ENCODE results near the gene TCF19. TPM values are rescaled to one million over a fixed set of nuclear protein-coding genes. Genes with fewer than 3 reads are reported as not detected.

TCF19 gene
- total RNA-seq, 3 donors from 2014 or later: 2.3 to 8.5 (median 6.1) TPM

GRCh38 chr6:31113861-31114540 is 44.4 kb upstream of the TCF19 start:
- Histone ChIP-seq H3K4me3 (peak overlapping the region in 1 of 3 donors; percentile 61), H3K27ac (peak overlapping the region; percentile 91 to 96), H3K9me3 (no peaks in the 10 kb centered on the region), H3K36me3 (no peaks in the 10 kb centered on the region), H3K4me1 (peaks cover 7 to 15% of the 10 kb centered on the region in 2 donors), H3K27me3 (no peaks in the 10 kb centered on the region)
- TF ChIP-seq CTCF (IDR thresholded peaks at IDR 0.05): no peak
- no peak for TF ChIP-seq POLR2AphosphoS5 (IDR thresholded peaks at IDR 0.05)
- TF ChIP-seq POLR2A (IDR thresholded peaks at IDR 0.05): no peak
- peak in 1 of 2 donors; percentile 58 for DNase-seq (ENCODE audit: low spot score in 2 of 2)
- intact Hi-C loops (cut with DNase I; ENCODE audit: low total_unique reads): no loop called here

GRCh38 chr6:31114541-31114878 is 43.9 kb upstream of the TCF19 start, which contains the start of gene PSORS1C1:
Gene PSORS1C1 (plus strand): TSS chr6:31114800. CDS start chr6:31129633, 14,833 bp downstream.
- Histone ChIP-seq H3K36me3 (no peaks in the 10 kb centered on the region), H3K4me1 (peaks cover 7 to 15% of the 10 kb centered on the region in 2 donors), H3K4me3 (peak within 1 kb of the TSS; percentile 10 to 61 (median 27)), H3K27me3 (no peaks in the 10 kb centered on the region), H3K27ac (peak within 1 kb of the TSS; percentile 91 to 96), H3K9me3 (no peaks in the 10 kb centered on the region)
- DNase-seq (ENCODE audit: low spot score in 2 of 2): peak; percentile 81 to 90
- intact Hi-C loops (cut with DNase I; ENCODE audit: low total_unique reads): no loop called here
- TF ChIP-seq POLR2AphosphoS5 (IDR thresholded peaks at IDR 0.05) (peak in 2 of 3 donors; percentile 26 to 48), POLR2A (IDR thresholded peaks at IDR 0.05) (no peak)

- intact Hi-C loops (cut with DNase I; ENCODE audit: low total_unique reads): no loop called here
- H3K36me3 ChIP-seq: no peaks in the 10 kb centered on the region
- H3K27me3 ChIP-seq: no peaks in the 10 kb centered on the region
- TF ChIP-seq CTCF (IDR thresholded peaks at IDR 0.05) (peak in 1 of 3 donors; percentile 27), POLR2A (IDR thresholded peaks at IDR 0.05) (no peak), POLR2AphosphoS5 (IDR thresholded peaks at IDR 0.05) (peak in 1 of 3 donors; percentile 5)
- H3K4me1 ChIP-seq: peaks cover 9 to 15% of the 10 kb centered on the region in 2 donors
- H3K9me3 ChIP-seq: no peaks in the 10 kb centered on the region
- H3K27ac ChIP-seq: peak overlapping the region; percentile 91 to 96
- DNase-seq (ENCODE audit: low spot score in 2 of 2): no peak
- peak overlapping the region; percentile 10 to 61 (median 27) for H3K4me3 ChIP-seq
Observed at GRCh38 chr6:31114970-31115849, 43.2 kb upstream of the TCF19 start.

- DNase-seq (ENCODE audit: low spot score in 2 of 2): no peak
- Histone ChIP-seq H3K4me3 (no peak overlapping the region), H3K36me3 (no peaks in the 10 kb centered on the region), H3K27ac (peak overlapping the region; percentile 91 to 96), H3K4me1 (peaks cover 15% of the 10 kb centered on the region in 2 donors), H3K27me3 (no peaks in the 10 kb centered on the region), H3K9me3 (no peaks in the 10 kb centered on the region)
- intact Hi-C loops (cut with DNase I; ENCODE audit: low total_unique reads): no loop called here
- TF ChIP-seq POLR2A (IDR thresholded peaks at IDR 0.05): no peak
- TF ChIP-seq CTCF (IDR thresholded peaks at IDR 0.05): no peak
- TF ChIP-seq POLR2AphosphoS5 (IDR thresholded peaks at IDR 0.05): no peak
Observed at GRCh38 chr6:31115941-31116560, 42.3 kb upstream of the TCF19 start.

GRCh38 chr6:31116661-31117385 is 41.6 kb upstream of the TCF19 start:
- no peaks in the 10 kb centered on the region for H3K9me3 ChIP-seq
- H3K36me3 ChIP-seq: no peaks in the 10 kb centered on the region
- intact Hi-C loops (cut with DNase I; ENCODE audit: low total_unique reads): no loop called here
- H3K27me3 ChIP-seq: no peaks in the 10 kb centered on the region
- H3K4me3 ChIP-seq: peak overlapping the region; percentile 30 to 56 (median 31)
- DNase-seq (ENCODE audit: low spot score in 2 of 2): no peak
- TF ChIP-seq CTCF (IDR thresholded peaks at IDR 0.05): no peak
- no peak for TF ChIP-seq POLR2A (IDR thresholded peaks at IDR 0.05)
- TF ChIP-seq POLR2AphosphoS5 (IDR thresholded peaks at IDR 0.05): no peak
- peaks cover 15% of the 10 kb centered on the region in 2 donors for H3K4me1 ChIP-seq
- peak overlapping the region; percentile 54 to 96 for H3K27ac ChIP-seq
